Adrenal gland (tissue), 12 donors: ENCODE measurements around the gene KDF1. TPM values are rescaled to one million over a fixed set of nuclear protein-coding genes. Genes with fewer than 3 reads are reported as not detected.

Experiments used
- DNase-seq, 7 donors: peaks; one replicate each; pipeline ENCODE4 v3.0.0-alpha.2; 2019 to 2020
- H3K27ac ChIP-seq, 5 donors: fragments of 200-600 bp; sonication (generic) in 4 of 5; 1 replicate in 3 of 5; 2 replicates in 2 of 5; pipeline versions ENCODE4 v1.5.1 to v1.8.0; 2016 to 2020; ENCODE audit warnings: mild to moderate bottlenecking in 1 of 5
- H3K27me3 ChIP-seq: fragments of 200-600 bp; 2 replicates; pipeline ENCODE4 v1.8.0; 2021
- H3K36me3 ChIP-seq, 2 donors: fragments of 200-600 bp; replicated peaks in 1 of 2; 1 replicate in 1 of 2; 2 replicates in 1 of 2; pipeline versions ENCODE4 v1.5.1 to v1.8.0; 2018 to 2022
- H3K4me1 ChIP-seq, 2 donors: fragments of 200-600 bp; replicated peaks in 1 of 2; 1 replicate in 1 of 2; 2 replicates in 1 of 2; pipeline versions ENCODE4 v1.5.1 to v1.8.0; 2018 to 2021
- H3K4me3 ChIP-seq, 4 donors: fragments of 200-600 bp; sonication (generic) in 3 of 4; one replicate each; pipeline ENCODE4 v1.5.1; 2016 to 2018
- H3K9me3 ChIP-seq, 3 donors: fragments of 200-600 bp; sonication (generic) in 1 of 3; replicated peaks in 1 of 3; 1 replicate in 2 of 3; 2 replicates in 1 of 3; pipeline versions ENCODE4 v1.5.1 to v1.8.0; 2016 to 2021
- CTCF ChIP-seq, 6 experiments: fragments of 450-650 bp in 4 of 6; fragments of 200-600 bp in 2 of 6; sonication (generic) in 1 of 6; IDR thresholded peaks; 1 replicate in 5 of 6; 2 replicates in 1 of 6; pipeline versions ENCODE4 v1.5.1 to v1.8.0; 2016 to 2021; ENCODE audit warnings: antibody characterized with exemption in 6 of 6, mild to moderate bottlenecking in 2 of 6, moderate library complexity in 1 of 6
- POLR2A ChIP-seq, 2 donors: fragments of 450-650 bp; IDR thresholded peaks; one replicate each; pipeline ENCODE4 v1.6.1; 2017; ENCODE audit warnings: antibody characterized with exemption in 2 of 2, mild to moderate bottlenecking in 2 of 2, moderate library complexity in 1 of 2
- WGBS, 4 donors: extraction: QIAGEN DNeasy Blood & Tissue Kit in 2 of 4; methylation state at CpG; one replicate each; pipeline versions ENCODE4 v1.1.5 to v1.1.7; 2013 to 2017; 5-methylcytosine and 5-hydroxymethylcytosine counted together
- intact Hi-C, 2 donors: fragments of 100-400 bp; cut with DNase I; formaldehyde crosslinking; loops; one replicate each; pipeline versions ENCODE4 v1.14.1 to v1.15.0; 2022 to 2023
- polyA plus RNA-seq, 3 donors: library from polyadenylated mRNA; stranded (reverse); fragments of 200-250 nt in 2 of 3; fragments of 350-450 nt in 1 of 3; fragmentation: Illumina TruSeq in 1 of 3; extraction: RNeasy Lipid Tissue Mini Kit (QIAGEN cat#74804) in 1 of 3; gene quantifications; one replicate each; pipeline ENCODE4 v1.2.3, GENCODE V29; 2013 to 2014
- total RNA-seq, 9 donors: library from RNA; depleted of rRNA in 4 of 9; stranded (reverse); fragments of >200 nt in 4 of 9; fragments of 120-200 nt in 1 of 9; fragmentation: NEBNext Ultra II Directional in 1 of 9; extraction: Animal tissue kit (Norgen Biotek cat#: 25700) in 1 of 9; gene quantifications; one replicate each; pipeline versions ENCODE4 v1.1.0 to v1.2.4, GENCODE V29; 2013 to 2023
- donor health status: healthy with polysubstance abuse.
- donor health status: Bipolar disorder and iron deficiency.
- donor health status: DM: yes; HTN: yes; CAD: no.
- donor health status: DM: no; HTN: no; CAD: no.
- donor health status: DM: no; HTN: no; CAD: no.
- donor health status: DM: yes; HTN: yes; CAD: no.

The KDF1 gene
- total and polyA plus RNA-seq, 12 donors = 0.15 to 4.0 (median 1.2) TPM

GRCh38 chr1:26976621-26977510 is 16.6 kb upstream of the KDF1 start:
- no peaks in the 10 kb centered on the region for H3K27me3 ChIP-seq
- 74 to 92% (median 85%) methylated on average over 3 of the region's 3 CpGs for whole genome bisulfite sequencing, 4 donors
- no peaks in the 10 kb centered on the region for H3K36me3 ChIP-seq
- H3K4me3 ChIP-seq = no peak overlapping the region
- no peaks in the 10 kb centered on the region for H3K9me3 ChIP-seq
- intact Hi-C loops = no loop called here
- no peak for DNase-seq
- H3K4me1 ChIP-seq = no peaks in the 10 kb centered on the region
- no peak overlapping the region for H3K27ac ChIP-seq
- no peak for TF ChIP-seq POLR2A (IDR thresholded peaks at IDR 0.05)
- no peak for TF ChIP-seq CTCF (IDR thresholded peaks at IDR 0.05)

GRCh38 chr1:26972821-26973220 is 12.6 kb upstream of the KDF1 start:
- intact Hi-C loops = no loop called here
- WGBS, 4 donors = 83 to 96% (median 91%) methylated on average over 4 of the region's 4 CpGs
- no peak for TF ChIP-seq CTCF (IDR thresholded peaks at IDR 0.05)
- TF ChIP-seq POLR2A (IDR thresholded peaks at IDR 0.05) = no peak

GRCh38 chr1:26972390-26972789 is 12.1 kb upstream of the KDF1 start:
- Histone ChIP-seq H3K27ac (no peak overlapping the region), H3K4me1 (no peaks in the 10 kb centered on the region), H3K27me3 (no peaks in the 10 kb centered on the region), H3K9me3 (no peaks in the 10 kb centered on the region), H3K36me3 (no peaks in the 10 kb centered on the region), H3K4me3 (no peak overlapping the region)
- 33 to 38% (median 35%) methylated on average over 6 of the region's 6 CpGs for whole genome bisulfite sequencing, 4 donors
- TF ChIP-seq POLR2A (IDR thresholded peaks at IDR 0.05) (no peak), CTCF (IDR thresholded peaks at IDR 0.05) (no peak)
- no peak for DNase-seq
- intact Hi-C loops = no loop called here

More at GRCh38 chr1:26972821-26973220, 12.6 kb upstream of the KDF1 start:
- Histone ChIP-seq H3K27ac (no peak overlapping the region), H3K9me3 (no peaks in the 10 kb centered on the region), H3K36me3 (no peaks in the 10 kb centered on the region), H3K4me3 (no peak overlapping the region), H3K4me1 (no peaks in the 10 kb centered on the region), H3K27me3 (no peaks in the 10 kb centered on the region)
- no peak for DNase-seq

GRCh38 chr1:26971590-26971989 is 11.3 kb upstream of the KDF1 start:
- WGBS, 4 donors = 69 to 82% (median 71%) methylated on average over 3 of the region's 3 CpGs
- no peak for TF ChIP-seq CTCF (IDR thresholded peaks at IDR 0.05)
- TF ChIP-seq POLR2A (IDR thresholded peaks at IDR 0.05) = no peak
- H3K27me3 ChIP-seq = no peaks in the 10 kb centered on the region

More at GRCh38 chr1:26971590-26971989, 11.3 kb upstream of the KDF1 start:
- no peak overlapping the region for H3K27ac ChIP-seq
- no peaks in the 10 kb centered on the region for H3K36me3 ChIP-seq
- no peak overlapping the region for H3K4me3 ChIP-seq
- H3K9me3 ChIP-seq = no peaks in the 10 kb centered on the region
- no peak for DNase-seq
- intact Hi-C loops = no loop called here
- no peaks in the 10 kb centered on the region for H3K4me1 ChIP-seq
